CD14-positive monocyte (primary cell): ENCODE results near the gene CCDC9B. TPM values are rescaled to one million over a fixed set of nuclear protein-coding genes. Genes with fewer than 3 reads are reported as not detected.

Experiments
- DNase-seq, 3 donors: peaks; one replicate each; pipeline ENCODE4 v3.0.0-alpha.2; 2011 to 2022
- H2AFZ ChIP-seq: 2 replicates; pipeline ENCODE4 v1.6.0; 2012; ENCODE audit warnings: mild to moderate bottlenecking, low read depth, low read length, inconsistent platforms; ENCODE audit not compliant: insufficient read depth, poor library complexity, severe bottlenecking
- H3K27ac ChIP-seq, 2 donors: 1 replicate in 1 of 2; 2 replicates in 1 of 2; pipeline ENCODE4 v1.5.1; 2012 to 2013; ENCODE audit warnings: low read length in 2 of 2, control low read depth in 1 of 2, inconsistent platforms in 1 of 2, low read depth in 1 of 2, mild to moderate bottlenecking in 1 of 2
- H3K27me3 ChIP-seq, 2 donors: one replicate each; pipeline versions ENCODE4 v1.6.0 to v1.6.1; 2011 to 2013; ENCODE audit warnings: low read length in 2 of 2; ENCODE audit not compliant: control insufficient read depth in 2 of 2, insufficient read depth in 2 of 2
- H3K36me3 ChIP-seq, 2 donors: replicated peaks in 1 of 2; 1 replicate in 1 of 2; 2 replicates in 1 of 2; pipeline versions ENCODE4 v1.5.1 to v1.6.1; 2012 to 2013; ENCODE audit warnings: low read length in 2 of 2, control low read depth in 1 of 2, inconsistent platforms in 1 of 2, mild to moderate bottlenecking in 1 of 2; ENCODE audit not compliant: insufficient read depth in 2 of 2, control insufficient read depth in 1 of 2
- H3K4me1 ChIP-seq, 2 donors: 1 replicate in 1 of 2; 2 replicates in 1 of 2; pipeline versions ENCODE4 v1.5.1 to v1.6.1; 2012 to 2013; ENCODE audit warnings: low read length in 2 of 2, control low read depth in 1 of 2, inconsistent platforms in 1 of 2, mild to moderate bottlenecking in 1 of 2, moderate library complexity in 1 of 2; ENCODE audit not compliant: insufficient read depth in 2 of 2, control insufficient read depth in 1 of 2
- H3K4me2 ChIP-seq: replicated peaks from 2 replicates; pipeline ENCODE3; 2012; ENCODE audit warnings: low read length, moderate library complexity, mild to moderate bottlenecking; ENCODE audit not compliant: poor library complexity, severe bottlenecking; ENCODE audit errors: extremely low read depth
- H3K4me3 ChIP-seq, 3 experiments: fragments of 200-600 bp in 1 of 3; sonication (generic) in 1 of 3; replicated peaks in 1 of 3; 1 replicate in 2 of 3; 2 replicates in 1 of 3; pipeline ENCODE4 v1.5.1; 2011 to 2013; ENCODE audit warnings: low read length in 3 of 3, mild to moderate bottlenecking in 3 of 3, control low read depth in 2 of 3, low read depth in 2 of 3, inconsistent platforms in 1 of 3, moderate library complexity in 1 of 3
- H3K79me2 ChIP-seq: 2 replicates; pipeline ENCODE4 v1.6.0; 2012; ENCODE audit warnings: mild to moderate bottlenecking, control low read depth, inconsistent platforms, low read length, moderate library complexity; ENCODE audit not compliant: insufficient read depth
- H3K9ac ChIP-seq: 2 replicates; pipeline ENCODE4 v1.6.0; 2017; ENCODE audit warnings: low read length, mild to moderate bottlenecking; ENCODE audit not compliant: insufficient read depth, poor library complexity, severe bottlenecking
- H3K9me3 ChIP-seq, 2 donors: replicated peaks in 1 of 2; 1 replicate in 1 of 2; 2 replicates in 1 of 2; pipeline versions ENCODE4 v1.5.1 to v1.6.1; 2012 to 2013; ENCODE audit warnings: low read length in 2 of 2, control low read depth in 1 of 2; ENCODE audit not compliant: control insufficient read depth in 1 of 2, insufficient read depth in 1 of 2
- H4K20me1 ChIP-seq: 2 replicates; pipeline ENCODE4 v1.6.0; 2012; ENCODE audit warnings: mild to moderate bottlenecking, low read length, control low read depth, moderate library complexity; ENCODE audit not compliant: insufficient read depth
- H3K27ac Mint-ChIP-seq, 7 donors: one replicate each; pipeline ENCODE4 v1.8.0; 2020; ENCODE audit warnings: mild to moderate bottlenecking in 7 of 7, mixed read lengths in 7 of 7, moderate library complexity in 6 of 7, inconsistent platforms in 2 of 7
- H3K27me3 Mint-ChIP-seq, 3 donors: one replicate each; pipeline ENCODE4 v1.8.0; 2021 to 2022; ENCODE audit warnings: low read depth in 3 of 3, mild to moderate bottlenecking in 3 of 3, mixed read lengths in 3 of 3, moderate library complexity in 3 of 3, inconsistent platforms in 1 of 3
- H3K36me3 Mint-ChIP-seq, 2 donors: one replicate each; pipeline ENCODE4 v1.8.0; 2020; ENCODE audit warnings: mixed read lengths in 2 of 2, inconsistent platforms in 1 of 2, mild to moderate bottlenecking in 1 of 2
- H3K4me1 Mint-ChIP-seq: one replicate; pipeline ENCODE4 v1.8.0; 2020; ENCODE audit warnings: mild to moderate bottlenecking, mixed read lengths
- H3K4me3 Mint-ChIP-seq, 2 donors: one replicate each; pipeline ENCODE4 v1.8.0; 2020; ENCODE audit warnings: mild to moderate bottlenecking in 2 of 2, mixed read lengths in 2 of 2, moderate library complexity in 1 of 2
- H3K9me3 Mint-ChIP-seq, 7 donors: one replicate each; pipeline ENCODE4 v1.8.0; 2020 to 2022; ENCODE audit warnings: mixed read lengths in 7 of 7, mild to moderate bottlenecking in 6 of 7, moderate library complexity in 6 of 7, inconsistent platforms in 2 of 7
- CTCF ChIP-seq: fragments of 200-600 bp; IDR thresholded peaks from one replicate; pipeline ENCODE4 v1.8.0; 2022; ENCODE audit warnings: antibody characterized with exemption, mild to moderate bottlenecking
- WGBS: methylation state at CpG from one replicate; pipeline ENCODE4 v1.1.5; 2013; ENCODE audit warnings: missing lambda C conversion rate; ENCODE audit not compliant: insufficient coverage; 5-methylcytosine and 5-hydroxymethylcytosine counted together
- intact Hi-C, 2 donors: fragments of 100-400 bp; cut with micrococcal nuclease; formaldehyde crosslinking; loops; one replicate each; pipeline versions ENCODE4 v1.15.0 to v1.15.1; 2023
- polyA plus RNA-seq, 3 donors: library from polyadenylated mRNA; depleted of rRNA in 1 of 3; unstranded in 2 of 3; stranded (reverse) in 1 of 3; fragments of 300-500 nt in 2 of 3; fragments of >200 nt in 1 of 3; fragmentation: Illumina TruSeq in 2 of 3; gene quantifications; 1 replicate in 2 of 3; 2 replicates in 1 of 3; pipeline ENCODE4 v1.2.3, GENCODE V29; 2012 to 2021

The CCDC9B gene
- polyA plus RNA-seq, 3 donors: 0.13 to 2.2 (median 0.39) TPM

GRCh38 chr15:40293905-40294895, 46.5 kb downstream of the CCDC9B start:
- peaks cover 100% of the 10 kb centered on the region for H4K20me1 ChIP-seq
- peak overlapping the region in 1 of 7 donors; percentile 31 for H3K27ac Mint-ChIP-seq
- peak overlapping the region in 1 of 2 donors; percentile 56 for H3K27ac ChIP-seq
- H3K4me1 Mint-ChIP-seq: peaks cover 16% of the 10 kb centered on the region
- H3K79me2 ChIP-seq: peaks cover 21% of the 10 kb centered on the region
- peaks cover 10 to 15% of the 10 kb centered on the region in 2 donors for H3K4me1 ChIP-seq
- H3K27me3 Mint-ChIP-seq: peaks cover 0 to 1% (median 1%) of the 10 kb centered on the region in 3 donors
- intact Hi-C loops: no loop called here
- no peaks in the 10 kb centered on the region for H3K9me3 Mint-ChIP-seq
- H2AFZ ChIP-seq: no peak overlapping the region
- no peak for DNase-seq
- no peak for TF ChIP-seq CTCF
- no peak overlapping the region for H3K9ac ChIP-seq
- H3K4me3 Mint-ChIP-seq: no peak overlapping the region
- no peak overlapping the region for H3K4me2 ChIP-seq
- H3K4me3 ChIP-seq: no peak overlapping the region
- peaks cover 93 to 100% of the 10 kb centered on the region in 2 donors for H3K36me3 ChIP-seq
- H3K9me3 ChIP-seq: no peaks in the 10 kb centered on the region
- WGBS: 99% methylated on average over 12 of the region's 20 CpGs
- no peaks in the 10 kb centered on the region for H3K27me3 ChIP-seq
- H3K36me3 Mint-ChIP-seq: peaks cover 85 to 97% of the 10 kb centered on the region in 2 donors

- no peaks in the 10 kb centered on the region for H3K9me3 ChIP-seq
- peaks cover 10 to 15% of the 10 kb centered on the region in 2 donors for H3K4me1 ChIP-seq
- peaks cover 100% of the 10 kb centered on the region for H4K20me1 ChIP-seq
- Mint-ChIP-seq H3K9me3 (no peaks in the 10 kb centered on the region), H3K4me1 (peaks cover 16% of the 10 kb centered on the region), H3K27ac (peak overlapping the region in 6 of 7 donors; percentile 14 to 84 (median 52)), H3K36me3 (peaks cover 84 to 97% of the 10 kb centered on the region in 2 donors), H3K27me3 (peaks cover 0 to 1% (median 1%) of the 10 kb centered on the region in 3 donors), H3K4me3 (no peak overlapping the region)
- H3K27ac ChIP-seq: peak overlapping the region in 1 of 2 donors; percentile 56
- H2AFZ ChIP-seq: no peak overlapping the region
- H3K9ac ChIP-seq: no peak overlapping the region
- H3K36me3 ChIP-seq: peaks cover 93 to 100% of the 10 kb centered on the region in 2 donors
- intact Hi-C loops: no loop called here
- H3K4me2 ChIP-seq: no peak overlapping the region
- TF ChIP-seq CTCF: no peak
- peaks cover 13% of the 10 kb centered on the region for H3K79me2 ChIP-seq
- no peak overlapping the region for H3K4me3 ChIP-seq
- no peaks in the 10 kb centered on the region for H3K27me3 ChIP-seq
- DNase-seq: no peak
These were observed 47.7 kb downstream of the CCDC9B start for GRCh38 chr15:40293006-40293405.
